HG03378 (cell line): ENCODE measurements around the gene CLUH.
"Not testable (repeated sequence)": the region's sequence is repeated elsewhere in the genome, so short reads cannot be mapped to it uniquely, and the experiment has no call there.

Source experiments
- ATAC-seq: cut with Tn5 transposase; IDR thresholded peaks from one replicate; pipeline ENCODE4 v1.9.1; 2021; ENCODE audit warnings: mild to moderate bottlenecking, moderate library complexity; ENCODE audit not compliant: unreplicated experiment

CLUH gene

GRCh38 chr17:2701161-2701995 is 10.2 kb downstream of the CLUH start:
- ATAC-seq: no peak

- ATAC-seq: no peak
These were observed 10.9 kb downstream of the CLUH start for GRCh38 chr17:2700491-2701141.

- ATAC-seq: no peak
These were observed 11.5 kb downstream of the CLUH start for GRCh38 chr17:2700030-2700490.

GRCh38 chr17:2699216-2699805 is 12.3 kb downstream of the CLUH start:
- ATAC-seq: not testable (repeated sequence)

GRCh38 chr17:2697611-2698162 is 13.9 kb downstream of the CLUH start:
- no peak for ATAC-seq

- no peak for ATAC-seq
These were observed 15.4 kb downstream of the CLUH start for GRCh38 chr17:2695961-2696760.

GRCh38 chr17:2695243-2695960 is 16.2 kb downstream of the CLUH start:
- ATAC-seq: no peak

- no peak for ATAC-seq
These were observed 17.0 kb downstream of the CLUH start for GRCh38 chr17:2694381-2695242.

- ATAC-seq: no peak
These were observed 17.8 kb downstream of the CLUH start for GRCh38 chr17:2693561-2694380.

GRCh38 chr17:2692781-2693135 is 18.8 kb downstream of the CLUH start:
- ATAC-seq: no peak

- ATAC-seq: no peak
These were observed 19.4 kb downstream of the CLUH start for GRCh38 chr17:2691965-2692780.

- ATAC-seq: no peak
These were observed 20.3 kb downstream of the CLUH start for GRCh38 chr17:2691069-2691871.

- ATAC-seq: no peak
These were observed 21.1 kb downstream of the CLUH start for GRCh38 chr17:2690165-2691068.

GRCh38 chr17:2689411-2690164 is 22.0 kb downstream of the CLUH start:
- no peak for ATAC-seq
